Airway epithelial cell (primary cell): ENCODE measurements around the gene PANX3. TPM values are rescaled to one million over a fixed set of nuclear protein-coding genes. Genes with fewer than 3 reads are reported as not detected.

Experiments
- total RNA-seq: library from RNA; depleted of rRNA; stranded (reverse); fragments of >200 nt; gene quantifications from 2 replicates; pipeline ENCODE4 v1.2.3, GENCODE V29; 2015

Gene PANX3
- total RNA-seq = not detected in 2 replicates

GRCh38 chr11:124611064-124611463 lies at the start of gene PANX3:
Gene PANX3, plus strand, starts transcription at chr11:124611428. Its CDS starts 129 bp downstream, at chr11:124611557.

DNA sequence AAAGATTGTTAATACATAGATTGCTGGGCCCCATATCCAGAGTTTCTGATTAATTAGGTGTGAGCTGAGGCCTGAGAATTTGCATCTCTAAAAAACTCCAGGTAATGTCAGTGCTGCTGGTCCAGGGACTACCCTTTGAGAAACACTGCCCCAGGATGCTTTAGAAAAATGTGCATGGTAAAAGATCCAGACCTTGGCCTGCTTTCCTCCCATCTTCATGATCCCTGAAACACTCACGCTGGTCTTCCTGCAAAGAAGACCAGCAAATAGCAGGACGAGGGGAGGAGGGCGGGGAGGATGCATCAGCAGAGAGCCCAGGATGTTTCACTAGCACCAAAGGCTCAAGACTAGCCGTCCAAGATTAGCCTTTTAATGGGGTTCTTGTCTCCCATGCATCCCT lies 41.5 kb upstream of the PANX3 start, which contains the start of gene OR8A1:
TSS of gene OR8A1 (plus strand) at position 301 of the 400 bp plus-strand sequence. CDS start 123 bp downstream, outside the sequence.

GRCh38 chr11:124622531-124623451 lies 11.6 kb downstream of the PANX3 start, which contains the start of gene TBRG1:
Gene TBRG1, plus strand, starts transcription at chr11:124622864. Its CDS starts 220 bp downstream, at chr11:124623084.

Other genes starting within 250 kb of the PANX3 start
- gene OR8B2, start 226.9 kb upstream of the PANX3 start, total RNA-seq = not detected in 2 replicates
- gene OR8B3, start 212.4 kb upstream of the PANX3 start, total RNA-seq = not detected in 2 replicates
- gene OR8B4, start 186.6 kb upstream of the PANX3 start, total RNA-seq = not detected in 2 replicates
- not detected in 2 replicates for gene OR8B8, start 165.7 kb upstream of the PANX3 start, total RNA-seq
- gene OR8B12, start 67.8 kb upstream of the PANX3 start, total RNA-seq = not detected in 2 replicates
- gene OR8A1, start 41.4 kb upstream of the PANX3 start, total RNA-seq = not detected in 2 replicates
- gene TBRG1, start 11.4 kb downstream of the PANX3 start, total RNA-seq = 17.5 and 20.5 TPM in 2 replicates
- 8.6 and 15.2 TPM in 2 replicates for gene SIAE, start 62.3 kb downstream of the PANX3 start, total RNA-seq
- 16.2 and 19.5 TPM in 2 replicates for gene SPA17, start 62.5 kb downstream of the PANX3 start, total RNA-seq
- gene NRGN, start 128.5 kb downstream of the PANX3 start, total RNA-seq = 0.28 and 1.7 TPM in 2 replicates
- gene VSIG2, start 140.8 kb downstream of the PANX3 start, total RNA-seq = 0.63 and 2.2 TPM in 2 replicates
- not detected in 2 replicates for gene ESAM, start 150.9 kb downstream of the PANX3 start, total RNA-seq
- gene MSANTD2, start 189.0 kb downstream of the PANX3 start, total RNA-seq = 3.6 and 5.0 TPM in 2 replicates